HG02884 (cell line): ENCODE data around the gene BBLN.

Source experiments
- ATAC-seq: cut with Tn5 transposase; IDR thresholded peaks from one replicate; pipeline ENCODE4 v1.9.1; 2021; ENCODE audit warnings: mild to moderate bottlenecking, moderate library complexity; ENCODE audit not compliant: unreplicated experiment

Gene BBLN

GRCh38 chr9:128188209-128188608 is 28.1 kb downstream of the BBLN start:
- ATAC-seq = no peak

GRCh38 chr9:128190013-128190412 is 29.9 kb downstream of the BBLN start:
- no peak for ATAC-seq

GRCh38 chr9:128190516-128191405 is 30.7 kb downstream of the BBLN start:
- ATAC-seq = peak; percentile 20

GRCh38 chr9:128191406-128192046 is 31.5 kb downstream of the BBLN start, which contains the start of gene CIZ1:
TSS of gene CIZ1 (minus strand) at chr9:128191572. CDS start at chr9:128190857, 715 bp downstream.
- ATAC-seq = peak; percentile 73

GRCh38 chr9:128192601-128193371 is 32.7 kb downstream of the BBLN start:
- ATAC-seq = no peak

GRCh38 chr9:128193469-128194096 is 33.5 kb downstream of the BBLN start:
- no peak for ATAC-seq

- no peak for ATAC-seq
These were observed 41.6 kb downstream of the BBLN start for GRCh38 chr9:128201441-128202369.

- ATAC-seq = no peak
These were observed 42.6 kb downstream of the BBLN start for GRCh38 chr9:128202648-128203023.

GRCh38 chr9:128203024-128203706 is 43.1 kb downstream of the BBLN start, which contains the start of gene DNM1:
TSS of gene DNM1 (plus strand) at chr9:128203379. CDS start at chr9:128203471, 92 bp downstream.
- no peak for ATAC-seq

GRCh38 chr9:128203707-128204551 is 43.9 kb downstream of the BBLN start:
- ATAC-seq = no peak

GRCh38 chr9:128204858-128205257 is 44.8 kb downstream of the BBLN start:
- ATAC-seq = no peak

- no peak for ATAC-seq
These were observed 45.4 kb downstream of the BBLN start for GRCh38 chr9:128205296-128205944.

- no peak for ATAC-seq
These were observed 46.4 kb downstream of the BBLN start for GRCh38 chr9:128206484-128206883.

- ATAC-seq = no peak
These were observed 47.1 kb downstream of the BBLN start for GRCh38 chr9:128206916-128207910.

- ATAC-seq = no peak
These were observed 48.3 kb downstream of the BBLN start for GRCh38 chr9:128208386-128208785.

GRCh38 chr9:128208946-128209669 is 49.0 kb downstream of the BBLN start:
- no peak for ATAC-seq
